A549 (cell line): Measurements from ENCODE around the gene KEL.

Experiments used
- NFE2L2 ChIP-seq: fragments of 150-350 bp; conservative IDR thresholded peaks from 2 replicates; pipeline ENCODE4 v1.6.1; 2014; ENCODE audit warnings: low read length
- PHF8 ChIP-seq: fragments of 200-600 bp; sonication (generic); IDR thresholded peaks from 2 replicates; pipeline ENCODE4 v1.6.1; 2016; ENCODE audit warnings: low read depth, mild to moderate bottlenecking, antibody characterized with exemption, moderate library complexity, borderline replicate concordance

GRCh38 chr7:143003393-143004051, 41.4 kb upstream of the KEL start:
- TF ChIP-seq PHF8 (no peak), NFE2L2 (no peak)
